Daoy (cell line): ENCODE results near the gene ATCAY. TPM values are rescaled to one million over a fixed set of nuclear protein-coding genes. Genes with fewer than 3 reads are reported as not detected.
A peak's percentile ranks its signal among the peaks of the same experiment; 100 is the strongest.
"Not testable (repeated sequence)": the region's sequence is repeated elsewhere in the genome, so short reads cannot be mapped to it uniquely, and the experiment has no call there.

Experiments
- DNase-seq: peaks from one replicate; pipeline ENCODE4 v3.0.0-alpha.2; 2015; ENCODE audit warnings: low read depth
- total RNA-seq: library from RNA; depleted of rRNA; stranded (reverse); fragments of >200 nt; shearing (Covaris generic); gene quantifications from 2 replicates; pipeline ENCODE4 v1.2.3, GENCODE V29; 2014

Gene ATCAY
- total RNA-seq, 1 experiment from 2014 or later = 0.11 TPM

GRCh38 chr19:3855320-3855719 lies 25.2 kb upstream of the ATCAY start:
- peak; percentile 55 for DNase-seq

- DNase-seq = no peak
Observed at GRCh38 chr19:3857449-3858003, 23.0 kb upstream of the ATCAY start.

- no peak for DNase-seq
Observed at GRCh38 chr19:3860499-3860898, 20.0 kb upstream of the ATCAY start.

- no peak for DNase-seq
Observed at GRCh38 chr19:3862826-3863500, 17.5 kb upstream of the ATCAY start.

- no peak for DNase-seq
Observed at GRCh38 chr19:3863648-3864047, 16.8 kb upstream of the ATCAY start.

- no peak for DNase-seq
Observed at GRCh38 chr19:3866910-3867638, 13.4 kb upstream of the ATCAY start.

- no peak for DNase-seq
Observed at GRCh38 chr19:3867971-3868769, 12.3 kb upstream of the ATCAY start.

GRCh38 chr19:3868770-3869456 lies 11.6 kb upstream of the ATCAY start, which contains the start of gene ZFR2:
TSS of gene ZFR2 (minus strand) at chr19:3869038. CDS start at chr19:3869017, 21 bp downstream.
- DNase-seq = peak; percentile 68

- no peak for DNase-seq
Observed at GRCh38 chr19:3873151-3873550, 7.3 kb upstream of the ATCAY start.

GRCh38 chr19:3874695-3875094 lies 5.8 kb upstream of the ATCAY start:
- not testable (repeated sequence) for DNase-seq

GRCh38 chr19:3879656-3880055 lies 829 bp upstream of the ATCAY start:
- no peak for DNase-seq

- DNase-seq = no peak
Observed at GRCh38 chr19:3881272-3882040, 971 bp downstream of the ATCAY start.

GRCh38 chr19:3882041-3882384 lies 1.5 kb downstream of the ATCAY start:
- DNase-seq = no peak

GRCh38 chr19:3890591-3890990 lies 10.1 kb downstream of the ATCAY start:
- no peak for DNase-seq

- no peak for DNase-seq
Observed at GRCh38 chr19:3893509-3894179, 13.2 kb downstream of the ATCAY start.

GRCh38 chr19:3894959-3895358 lies 14.5 kb downstream of the ATCAY start:
- DNase-seq = not testable (repeated sequence)

- DNase-seq = no peak
Observed at GRCh38 chr19:3895788-3896187, 15.3 kb downstream of the ATCAY start.

- DNase-seq = no peak
Observed at GRCh38 chr19:3897936-3898335, 17.5 kb downstream of the ATCAY start.

- DNase-seq = no peak
Observed at GRCh38 chr19:3898426-3898825, 17.9 kb downstream of the ATCAY start.
